ENCODE measurements around the gene MALAT1.
"Not testable (repeated sequence)": the region's sequence is repeated elsewhere in the genome, so short reads cannot be mapped to it uniquely, and the experiment has no call there.

The MALAT1 gene

DNA sequence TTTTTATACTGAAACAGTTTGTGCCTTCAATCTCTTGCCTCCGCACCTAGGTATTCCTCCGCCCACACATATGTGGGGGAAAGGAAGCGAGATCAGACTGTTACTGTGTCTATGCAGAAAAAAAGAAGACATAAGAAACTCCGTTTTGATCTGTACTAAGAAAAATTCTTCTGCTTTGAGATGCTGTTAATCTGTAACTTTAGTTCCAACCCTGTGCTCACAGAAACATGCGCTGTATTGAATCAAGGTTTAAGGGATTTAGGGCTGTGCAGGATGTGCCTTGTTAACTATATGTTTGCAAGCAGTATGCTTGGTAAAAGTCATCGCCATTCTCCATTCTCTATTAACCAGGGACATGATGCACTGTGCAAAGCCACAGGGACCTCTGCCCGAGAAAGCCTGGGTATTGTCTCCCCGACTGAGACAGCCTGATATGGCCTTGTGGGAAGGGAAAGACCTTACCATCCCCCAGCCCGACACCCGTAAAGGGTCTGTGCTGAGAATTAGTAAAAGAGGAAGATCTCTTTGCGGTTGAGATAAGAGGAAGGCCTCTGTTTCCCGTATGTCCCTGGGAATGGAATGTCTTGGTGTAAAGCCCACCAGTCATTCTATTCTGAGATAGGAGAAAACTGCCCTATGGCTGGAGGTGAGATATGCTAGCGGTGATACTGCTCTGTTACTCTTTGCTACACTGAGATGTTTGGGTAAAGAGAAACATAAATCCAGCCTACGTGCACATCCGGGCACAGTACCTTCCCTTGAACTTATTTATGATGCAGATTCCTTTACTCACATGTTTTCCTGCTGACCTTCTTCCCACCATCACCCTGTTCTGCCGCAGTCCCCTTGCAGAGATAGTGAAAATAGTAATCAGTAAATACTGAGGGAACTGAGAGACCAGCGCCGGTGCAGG is 24.1 kb downstream of the MALAT1 start:
- FAIRE-seq, result not testable (repeated sequence)

DNA sequence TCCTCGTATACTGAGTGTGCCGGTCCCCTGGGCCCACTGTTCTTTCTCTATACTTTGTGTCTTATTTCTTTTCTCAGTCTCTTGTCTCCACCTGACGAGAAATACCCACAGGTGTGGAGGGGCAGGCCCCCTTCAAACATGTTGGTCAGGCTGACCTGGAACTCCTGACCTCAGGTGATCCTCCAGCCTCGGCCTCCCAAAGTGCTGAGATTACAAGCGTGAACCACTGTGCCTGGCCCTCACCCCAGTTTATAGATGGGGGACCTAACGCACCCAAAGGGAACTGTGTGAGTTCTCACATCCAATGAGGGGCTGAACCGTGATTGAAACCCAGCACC is 24.8 kb downstream of the MALAT1 start:
- FAIRE-seq, result not testable (repeated sequence)

DNA sequence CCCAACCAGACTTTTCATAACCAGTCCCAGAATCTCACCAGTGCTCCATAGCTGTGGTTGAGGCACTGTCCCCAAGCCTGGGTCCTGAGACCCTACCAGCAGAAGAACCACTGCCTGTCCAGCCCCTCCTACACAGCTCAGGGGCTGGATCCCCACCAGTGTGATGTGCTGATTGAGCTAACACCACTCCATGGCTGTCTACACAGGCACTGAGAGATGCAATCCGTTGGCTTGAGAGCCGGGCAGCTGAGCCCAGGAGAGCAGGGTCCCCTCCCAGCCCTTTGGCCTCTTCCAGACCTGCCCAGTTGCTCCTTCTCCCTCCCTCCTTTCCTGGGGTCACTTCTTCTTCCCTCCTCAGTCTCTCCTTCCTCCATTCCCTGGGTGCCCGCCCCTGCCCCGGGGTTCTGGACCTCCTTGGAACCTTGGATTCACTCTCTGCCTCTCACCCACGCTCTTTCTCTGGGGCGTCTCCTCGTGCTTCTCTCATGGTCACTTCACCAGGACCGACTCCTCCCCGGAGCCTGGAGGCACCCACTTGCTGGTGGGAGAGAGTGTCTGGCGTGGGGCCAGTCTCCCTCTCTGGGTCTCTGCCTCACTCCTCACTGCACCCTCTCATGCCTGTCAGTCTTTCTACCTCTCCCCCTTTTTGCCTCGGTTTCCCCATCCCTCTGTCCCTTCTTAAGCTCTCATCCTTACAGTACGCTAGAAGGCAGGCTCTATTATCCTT is 25.3 kb downstream of the MALAT1 start:
- no peak for FAIRE-seq

DNA sequence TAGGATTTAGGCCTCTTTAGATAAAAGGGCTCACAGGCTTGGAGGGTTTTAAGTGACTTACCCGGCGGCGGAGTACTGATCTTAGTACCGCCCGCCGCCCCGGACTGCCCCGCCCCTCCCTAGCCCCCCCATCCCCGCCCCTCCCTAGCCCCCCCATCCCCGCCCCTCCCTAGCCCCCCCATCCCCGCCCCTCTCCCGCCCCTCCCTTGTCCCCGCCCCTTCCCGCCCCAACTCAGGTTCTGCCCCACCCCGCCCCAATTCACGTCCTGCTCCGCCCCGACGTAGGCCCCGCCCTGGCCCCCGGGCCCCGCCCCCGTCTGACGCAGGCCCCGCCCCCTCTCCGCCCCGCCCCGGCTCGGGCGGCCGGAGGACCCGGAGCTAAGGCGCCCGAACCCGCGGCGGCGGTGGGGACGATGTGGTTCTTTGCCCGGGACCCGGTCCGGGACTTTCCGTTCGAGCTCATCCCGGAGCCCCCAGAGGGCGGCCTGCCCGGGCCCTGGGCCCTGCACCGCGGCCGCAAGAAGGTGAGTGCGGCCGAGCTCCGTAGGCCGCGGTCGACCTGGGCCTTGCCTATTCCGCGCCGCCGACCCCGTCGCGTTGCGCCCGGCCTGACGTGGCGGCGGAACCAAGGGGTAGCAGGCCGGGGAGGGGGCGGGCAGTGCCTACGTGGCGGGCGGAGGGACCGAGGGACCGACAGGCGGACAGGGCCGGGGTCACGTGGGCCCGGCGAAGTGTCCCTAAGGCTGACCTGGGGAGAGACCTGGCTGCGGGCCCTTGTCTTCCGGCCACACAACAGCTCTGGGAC is 26.1 kb downstream of the MALAT1 start, which contains the start of gene SCYL1:
Gene SCYL1 (plus strand): TSS at position 343 of the 805 bp plus-strand sequence. CDS start 71 bp downstream, at position 414.
- FAIRE-seq, result no peak

DNA sequence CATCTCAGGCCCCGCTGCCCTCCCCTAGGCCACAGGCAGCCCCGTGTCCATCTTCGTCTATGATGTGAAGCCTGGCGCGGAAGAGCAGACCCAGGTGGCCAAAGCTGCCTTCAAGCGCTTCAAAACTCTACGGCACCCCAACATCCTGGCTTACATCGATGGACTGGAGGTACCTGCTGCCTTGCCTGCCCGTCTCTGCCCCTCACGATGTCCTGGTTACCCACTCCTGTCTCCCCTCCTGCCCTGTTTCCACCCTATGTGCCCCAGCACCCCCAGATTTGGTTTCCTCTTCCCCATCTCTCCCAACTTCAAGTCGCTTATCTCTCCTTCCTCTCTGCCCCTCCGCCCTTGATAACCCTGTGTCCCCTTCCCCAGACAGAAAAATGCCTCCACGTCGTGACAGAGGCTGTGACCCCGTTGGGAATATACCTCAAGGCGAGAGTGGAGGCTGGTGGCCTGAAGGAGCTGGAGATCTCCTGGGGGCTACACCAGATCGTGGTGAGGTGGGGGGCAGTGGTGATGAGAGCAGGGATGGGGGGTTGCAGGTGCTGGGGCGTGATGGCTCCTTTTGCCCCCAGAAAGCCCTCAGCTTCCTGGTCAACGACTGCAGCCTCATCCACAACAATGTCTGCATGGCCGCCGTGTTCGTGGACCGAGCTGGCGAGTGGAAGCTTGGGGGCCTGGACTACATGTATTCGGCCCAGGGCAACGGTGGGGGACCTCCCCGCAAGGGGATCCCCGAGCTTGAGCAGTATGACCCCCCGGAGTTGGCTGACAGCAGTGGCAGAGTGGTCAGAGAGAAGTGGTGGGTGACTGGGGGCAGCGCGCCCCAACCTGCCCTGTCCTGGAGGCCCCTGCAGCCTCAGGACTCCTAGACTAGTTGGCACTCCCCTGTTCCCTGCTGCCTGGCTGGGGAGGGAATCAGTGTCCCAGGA is 27.0 kb downstream of the MALAT1 start:
- FAIRE-seq, result no peak

DNA sequence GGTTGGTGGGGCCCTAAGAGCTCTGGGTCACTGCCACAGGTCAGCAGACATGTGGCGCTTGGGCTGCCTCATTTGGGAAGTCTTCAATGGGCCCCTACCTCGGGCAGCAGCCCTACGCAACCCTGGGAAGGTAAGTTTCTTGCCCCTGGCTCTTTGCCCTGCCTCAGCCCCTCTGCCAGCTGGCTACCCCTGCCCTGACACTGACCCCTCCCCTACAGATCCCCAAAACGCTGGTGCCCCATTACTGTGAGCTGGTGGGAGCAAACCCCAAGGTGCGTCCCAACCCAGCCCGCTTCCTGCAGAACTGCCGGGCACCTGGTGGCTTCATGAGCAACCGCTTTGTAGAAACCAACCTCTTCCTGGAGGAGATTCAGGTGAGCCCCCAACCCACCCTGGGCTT is 27.9 kb downstream of the MALAT1 start:
- no peak for FAIRE-seq

DNA sequence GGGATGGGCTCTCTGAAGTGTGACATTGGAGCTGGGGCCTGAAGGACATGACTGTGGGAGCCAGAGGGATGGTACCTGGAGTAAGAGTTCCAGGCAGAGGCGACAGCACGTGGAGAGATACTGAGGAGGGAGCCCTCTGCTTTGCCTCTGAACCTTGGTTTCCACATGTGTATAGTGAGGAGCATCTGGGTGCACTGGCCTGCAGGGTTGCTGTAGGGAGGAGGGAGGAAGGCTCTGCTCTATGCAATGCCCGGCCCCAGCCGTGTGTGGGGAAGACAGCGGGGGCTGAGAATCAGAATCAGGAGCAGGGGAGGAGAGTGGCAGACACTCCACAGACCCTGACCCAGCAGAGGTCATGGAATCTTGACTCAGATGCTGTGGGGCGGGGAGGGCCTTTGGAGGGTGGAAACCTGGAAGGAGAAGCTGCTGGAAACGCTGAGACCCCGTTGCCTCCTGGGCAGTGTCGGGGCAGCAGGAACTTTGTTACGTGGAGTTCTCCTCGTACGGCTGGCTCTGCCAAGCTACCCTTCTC is 30.0 kb downstream of the MALAT1 start:
- no peak for FAIRE-seq

DNA sequence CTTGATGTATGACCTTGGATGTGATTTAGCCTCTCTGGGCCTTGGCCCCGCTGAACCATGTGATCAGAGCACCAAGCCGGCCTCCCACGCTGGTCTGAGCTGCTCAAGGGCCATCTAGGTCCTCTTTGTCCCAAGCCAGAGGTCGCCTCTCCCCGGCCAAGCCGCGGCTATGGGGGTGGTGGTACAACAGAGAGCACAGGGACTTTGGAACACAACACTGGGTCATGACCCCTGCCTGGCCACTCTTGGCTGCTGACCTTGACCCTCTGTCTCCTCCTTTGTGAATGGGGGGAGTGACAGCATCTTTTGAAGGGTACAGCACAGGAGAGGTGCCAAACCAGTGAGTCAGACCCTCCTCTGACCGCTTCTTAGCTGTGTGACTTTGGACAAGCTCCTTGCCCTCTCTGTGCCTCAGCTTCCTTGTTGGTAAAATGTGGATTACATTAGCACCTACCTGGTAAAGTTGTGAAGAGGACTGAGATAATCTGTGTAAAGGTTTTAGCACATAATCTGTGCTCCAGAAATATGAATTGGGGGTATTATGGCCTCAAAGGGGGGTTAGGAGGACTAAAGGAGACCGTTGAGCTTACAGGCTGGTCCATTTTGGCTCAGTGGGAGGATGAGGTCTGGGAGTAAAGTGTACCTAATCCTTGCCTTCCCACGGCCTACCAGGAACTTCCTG is 30.8 kb downstream of the MALAT1 start:
- FAIRE-seq, result no peak

DNA sequence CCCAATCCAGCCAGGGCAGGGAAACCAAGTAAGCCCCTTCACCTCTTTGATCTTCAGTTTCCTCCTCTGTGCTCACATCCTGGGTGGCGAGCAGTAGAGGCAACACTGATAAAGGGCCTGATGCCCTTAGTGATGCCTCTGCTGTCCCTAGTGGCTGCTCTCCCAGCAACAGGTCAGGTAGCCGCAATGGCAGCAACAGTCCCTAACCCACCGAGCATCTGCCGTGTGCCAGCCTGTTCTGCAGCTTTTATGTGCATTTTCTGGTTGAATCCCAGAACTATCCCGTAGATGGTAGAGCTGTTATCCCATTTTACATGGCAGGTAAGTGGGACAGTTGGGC is 31.3 kb downstream of the MALAT1 start:
- FAIRE-seq, result no peak

DNA sequence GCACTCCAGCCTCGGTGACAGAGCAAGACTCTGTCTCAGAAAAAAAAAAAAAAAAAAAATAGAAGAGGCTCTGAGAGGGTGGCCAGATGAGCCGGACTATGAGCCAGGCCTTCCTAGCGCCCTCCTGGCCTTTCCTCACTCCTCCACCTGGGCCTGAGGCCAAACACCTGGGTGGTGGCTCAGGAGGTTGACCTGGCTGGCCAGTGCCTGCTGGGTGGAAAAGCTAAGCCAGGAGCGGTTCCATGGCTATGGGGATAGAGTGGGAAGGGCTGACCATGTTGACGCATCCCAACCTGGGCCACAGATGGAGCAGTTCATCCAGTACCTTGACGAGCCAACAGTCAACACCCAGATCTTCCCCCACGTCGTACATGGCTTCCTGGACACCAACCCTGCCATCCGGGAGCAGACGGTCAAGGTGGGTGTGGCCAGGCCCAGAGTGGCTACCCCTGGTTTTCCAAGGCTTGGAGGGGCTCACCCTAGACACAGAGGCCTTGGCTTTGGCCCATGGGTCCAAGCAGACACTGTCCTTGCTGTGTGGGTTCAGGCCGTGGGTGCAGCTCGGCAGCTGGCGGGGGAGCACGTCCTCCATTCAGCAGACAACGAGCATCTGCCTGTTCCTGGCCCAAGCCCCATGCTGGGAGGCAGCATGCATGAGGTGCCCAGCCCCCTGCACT is 33.7 kb downstream of the MALAT1 start:
- no peak for FAIRE-seq

DNA sequence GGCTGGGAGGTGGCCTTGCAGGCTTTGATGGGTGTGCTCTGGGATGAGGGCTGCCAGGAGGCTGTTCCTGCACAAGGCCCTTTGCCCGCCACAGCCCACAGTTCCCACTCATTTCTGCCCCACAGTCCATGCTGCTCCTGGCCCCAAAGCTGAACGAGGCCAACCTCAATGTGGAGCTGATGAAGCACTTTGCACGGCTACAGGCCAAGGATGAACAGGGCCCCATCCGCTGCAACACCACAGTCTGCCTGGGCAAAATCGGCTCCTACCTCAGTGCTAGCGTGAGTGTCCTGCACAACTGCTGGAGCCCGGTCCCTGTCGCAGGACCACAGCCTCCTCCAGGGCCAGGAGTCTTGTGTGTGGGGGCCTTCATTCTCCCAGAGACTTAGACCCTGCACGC is 36.3 kb downstream of the MALAT1 start:
- FAIRE-seq, result no peak

DNA sequence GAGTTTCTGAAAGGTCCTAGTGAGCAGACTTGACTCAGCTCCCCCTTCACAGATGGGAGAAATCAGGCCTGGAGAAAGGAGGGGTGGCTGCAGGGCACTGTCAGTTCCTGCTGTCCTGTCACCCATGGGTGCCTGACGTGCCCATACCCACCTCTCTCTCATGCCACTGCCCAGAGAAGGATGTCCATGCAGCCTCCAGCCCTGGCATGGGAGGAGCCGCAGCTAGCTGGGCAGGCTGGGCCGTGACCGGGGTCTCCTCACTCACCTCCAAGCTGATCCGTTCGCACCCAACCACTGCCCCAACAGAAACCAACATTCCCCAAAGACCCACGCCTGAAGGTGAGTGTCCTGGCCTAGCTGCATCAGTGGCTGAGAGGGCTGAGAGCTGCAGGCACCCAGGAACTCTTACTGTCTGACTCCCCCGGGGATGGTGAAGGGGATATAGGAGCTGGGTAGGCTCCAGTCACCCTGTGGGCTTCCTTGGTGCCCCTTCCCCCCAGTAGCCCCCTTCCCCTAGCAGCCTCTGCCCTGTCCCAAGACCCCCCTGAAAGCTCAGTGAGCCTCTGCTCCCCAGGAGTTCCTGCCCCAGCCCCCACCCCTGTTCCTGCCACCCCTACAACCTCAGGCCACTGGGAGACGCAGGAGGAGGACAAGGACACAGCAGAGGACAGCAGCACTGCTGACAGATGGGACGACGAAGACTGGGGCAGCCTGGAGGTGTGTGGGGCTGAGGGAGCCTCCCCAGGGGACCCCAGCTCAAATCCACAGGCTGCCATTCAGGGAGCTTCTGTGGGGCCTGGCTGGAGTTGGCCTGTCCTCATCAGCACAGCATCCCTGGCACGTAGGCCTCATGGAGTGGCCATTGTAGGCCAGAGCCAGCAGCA is 37.8 kb downstream of the MALAT1 start:
- no peak for FAIRE-seq

DNA sequence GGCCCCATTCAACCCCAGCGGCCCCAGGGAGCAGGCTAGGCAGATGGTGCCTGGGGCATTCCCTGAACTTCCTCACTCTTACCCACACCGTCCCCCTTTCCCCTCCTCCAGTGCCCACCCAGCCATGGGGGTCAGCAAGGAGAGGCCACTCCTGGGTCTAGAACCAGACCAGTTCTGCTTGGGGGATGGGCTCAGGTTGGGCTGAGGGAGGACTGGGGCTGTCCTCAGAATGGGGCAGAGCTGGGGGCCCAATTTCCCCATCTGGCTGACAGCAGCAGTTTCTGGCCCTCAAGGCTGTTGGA is 38.4 kb downstream of the MALAT1 start:
- no peak for FAIRE-seq

DNA sequence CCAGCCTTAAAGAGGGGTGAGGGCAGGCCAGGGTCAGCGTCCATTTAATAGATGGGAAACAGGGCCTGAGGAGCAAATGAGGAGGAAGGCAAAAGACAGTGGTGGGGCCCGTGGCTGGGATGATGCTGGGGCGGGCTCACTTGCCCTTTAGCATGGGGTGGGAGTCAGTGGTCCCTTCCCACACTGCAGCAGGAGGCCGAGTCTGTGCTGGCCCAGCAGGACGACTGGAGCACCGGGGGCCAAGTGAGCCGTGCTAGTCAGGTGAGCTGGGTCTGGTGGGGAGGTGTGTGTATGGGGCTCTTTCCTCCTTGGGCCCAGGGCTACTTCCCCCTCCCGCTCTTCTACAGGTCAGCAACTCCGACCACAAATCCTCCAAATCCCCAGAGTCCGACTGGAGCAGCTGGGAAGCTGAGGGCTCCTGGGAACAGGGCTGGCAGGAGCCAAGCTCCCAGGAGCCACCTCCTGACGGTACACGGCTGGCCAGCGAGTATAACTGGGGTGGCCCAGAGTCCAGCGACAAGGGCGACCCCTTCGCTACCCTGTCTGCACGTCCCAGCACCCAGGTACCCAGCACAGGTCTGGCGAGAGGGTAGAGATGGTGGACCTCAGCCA is 38.9 kb downstream of the MALAT1 start:
- no peak for FAIRE-seq

DNA sequence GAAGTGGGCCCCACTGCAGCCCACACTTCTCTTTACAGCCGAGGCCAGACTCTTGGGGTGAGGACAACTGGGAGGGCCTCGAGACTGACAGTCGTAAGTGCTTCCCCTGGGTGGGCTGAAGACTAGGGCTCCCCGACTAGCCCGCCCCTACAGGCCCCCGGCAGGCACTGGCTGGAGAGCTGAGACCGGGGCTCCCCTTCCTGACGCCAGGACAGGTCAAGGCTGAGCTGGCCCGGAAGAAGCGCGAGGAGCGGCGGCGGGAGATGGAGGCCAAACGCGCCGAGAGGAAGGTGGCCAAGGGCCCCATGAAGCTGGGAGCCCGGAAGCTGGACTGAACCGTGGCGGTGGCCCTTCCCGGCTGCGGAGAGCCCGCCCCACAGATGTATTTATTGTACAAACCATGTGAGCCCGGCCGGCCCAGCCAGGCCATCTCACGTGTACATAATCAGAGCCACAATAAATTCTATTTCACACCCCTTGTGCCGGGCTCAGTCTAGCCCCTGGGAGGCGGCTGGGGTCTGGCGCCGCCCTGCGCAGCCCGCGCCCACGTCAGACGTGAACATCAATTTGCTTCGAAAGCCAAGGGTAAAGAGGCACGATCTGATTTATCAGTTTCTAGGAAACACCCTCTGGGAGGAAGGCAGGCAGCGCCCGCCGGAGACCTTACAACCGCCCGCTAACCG is 39.5 kb downstream of the MALAT1 start:
- no peak for FAIRE-seq

DNA sequence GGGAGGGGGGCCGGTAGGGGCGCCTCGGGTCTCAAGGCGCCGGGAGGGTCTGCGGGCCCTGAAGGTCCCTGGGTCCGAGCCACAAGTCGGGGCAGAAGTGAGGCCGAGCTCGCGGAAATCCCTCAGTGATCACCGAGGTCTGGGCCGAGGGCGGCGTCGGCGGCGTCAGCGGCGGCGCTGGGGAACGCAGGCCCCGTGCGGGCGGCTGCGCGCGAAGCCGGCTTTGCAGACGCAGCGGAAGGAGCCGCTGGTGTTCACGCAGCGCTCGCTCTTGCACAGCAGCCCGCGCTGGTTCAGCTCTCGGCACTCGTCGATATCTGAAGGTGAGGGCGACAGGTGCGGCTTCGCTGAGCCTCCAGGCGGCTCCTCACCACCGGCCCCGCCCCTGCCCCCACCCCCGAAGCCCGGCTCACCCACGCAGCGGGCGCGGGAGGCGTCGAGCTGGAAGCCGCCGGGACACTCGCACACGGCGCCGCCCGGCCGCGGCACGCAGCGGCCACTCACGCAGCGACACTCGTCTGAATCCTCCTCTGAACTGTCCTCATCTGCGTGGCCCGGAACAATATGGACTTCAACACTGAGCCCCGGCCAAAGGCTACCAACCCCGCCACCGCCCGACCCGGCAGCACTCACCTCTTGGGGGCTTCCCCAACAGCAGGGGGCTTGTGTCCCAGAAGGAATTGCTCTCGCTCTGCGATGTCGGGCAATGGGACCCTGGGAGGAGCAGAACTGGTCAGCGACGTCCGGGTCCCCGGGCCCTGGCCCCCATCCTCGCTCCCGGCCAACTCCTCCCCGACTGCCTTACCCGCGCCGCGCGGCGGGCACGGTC is 40.3 kb downstream of the MALAT1 start:
- FAIRE-seq, result no peak

DNA sequence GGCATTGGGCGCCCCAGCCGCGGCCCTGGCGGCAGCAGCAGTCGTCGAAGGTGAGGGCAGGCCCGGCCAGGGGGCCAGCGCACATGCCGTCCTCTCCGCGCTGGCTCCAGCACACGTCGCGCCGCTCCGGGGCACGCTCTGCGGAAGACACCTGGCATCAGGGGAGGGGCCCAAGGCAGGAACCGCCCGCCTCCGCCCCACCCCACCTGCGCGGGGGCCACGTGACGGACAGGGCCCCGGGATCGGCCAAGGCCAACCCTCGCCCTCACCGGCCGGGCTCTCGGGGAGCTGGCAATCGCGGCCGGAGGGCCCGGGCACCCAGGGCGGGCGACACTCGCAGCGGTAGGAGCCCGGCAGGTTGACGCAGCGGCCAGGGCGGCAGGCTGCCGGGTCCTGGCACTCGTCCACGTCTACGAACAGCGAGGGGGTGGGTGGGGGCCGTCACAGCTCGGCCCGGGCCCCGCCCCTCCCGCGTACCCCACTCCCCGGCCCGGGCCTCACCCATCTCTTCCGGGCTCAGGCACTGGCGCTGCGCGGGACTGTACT is 41.0 kb downstream of the MALAT1 start:
- no peak for FAIRE-seq
